ENCODE measurements around the gene PIEZO2. TPM values are rescaled to one million over a fixed set of nuclear protein-coding genes. Genes with fewer than 3 reads are reported as not detected.

PIEZO2 gene
- total RNA-seq, 1 experiment from 2014 or later, result 10.7 TPM

GRCh38 chr18:10899481-10899880 is 249.9 kb downstream of the PIEZO2 start (continued):
- TF ChIP-seq FOXP4 (CRISPR knock-in tag; IDR thresholded peaks at IDR 0.05), result no peak
- TF ChIP-seq ZNF232 (CRISPR knock-in tag; IDR thresholded peaks at IDR 0.05), result no peak
- no peak for TF ChIP-seq TEAD4 (CRISPR knock-in tag; IDR thresholded peaks at IDR 0.05)
- TF ChIP-seq HMGA2 (CRISPR knock-in tag; IDR thresholded peaks at IDR 0.05), result no peak
- no peak for TF ChIP-seq CREB1 (CRISPR knock-in tag; IDR thresholded peaks at IDR 0.05)
- TF ChIP-seq PRRX2 (CRISPR knock-in tag; IDR thresholded peaks at IDR 0.05), result no peak
- TF ChIP-seq SMAD3 (CRISPR knock-in tag; IDR thresholded peaks at IDR 0.05; ENCODE audit: borderline replicate concordance), result no peak
- no peak for TF ChIP-seq IRF1 (CRISPR knock-in tag; IDR thresholded peaks at IDR 0.05)
- TF ChIP-seq ERG (CRISPR knock-in tag; IDR thresholded peaks at IDR 0.05), result no peak
- no peak for TF ChIP-seq CREM (CRISPR knock-in tag; IDR thresholded peaks at IDR 0.05)
- TF ChIP-seq NR1H2 (CRISPR knock-in tag; IDR thresholded peaks at IDR 0.05), result no peak

GRCh38 chr18:10898417-10898974 is 250.9 kb downstream of the PIEZO2 start:
- POLR2A ChIA-PET, result no interaction called here
- Mint-ChIP-seq H3K4me1 (no peaks in the 10 kb centered on the region), H3K27me3 (ENCODE audit: low read depth) (no peaks in the 10 kb centered on the region), H3K27ac (no peak overlapping the region), H3K9me3 (no peaks in the 10 kb centered on the region), H3K4me3 (no peak overlapping the region), H3K36me3 (no peaks in the 10 kb centered on the region)
- CTCF ChIA-PET, result no interaction called here
- DNase-seq (ENCODE audit: low spot score), result no peak
- TF ChIP-seq ZNF416 (CRISPR knock-in tag; IDR thresholded peaks at IDR 0.05) (no peak), ATF2 (CRISPR knock-in tag; IDR thresholded peaks at IDR 0.05; ENCODE audit: borderline replicate concordance, low read depth) (no peak), PRRX2 (CRISPR knock-in tag; IDR thresholded peaks at IDR 0.05) (no peak), ZNF219 (CRISPR knock-in tag; IDR thresholded peaks at IDR 0.05; ENCODE audit: borderline replicate concordance) (no peak), E2F5 (CRISPR knock-in tag; IDR thresholded peaks at IDR 0.05) (no peak), ZNF232 (CRISPR knock-in tag; IDR thresholded peaks at IDR 0.05) (no peak), ZNF121 (CRISPR knock-in tag; IDR thresholded peaks at IDR 0.05) (no peak), PRDM15 (CRISPR knock-in tag; IDR thresholded peaks at IDR 0.05) (no peak), ZMAT4 (CRISPR knock-in tag; IDR thresholded peaks at IDR 0.05) (no peak), CREM (CRISPR knock-in tag; IDR thresholded peaks at IDR 0.05) (no peak), FOXK1 (CRISPR knock-in tag; IDR thresholded peaks at IDR 0.05) (no peak), FOXP1 (CRISPR knock-in tag; IDR thresholded peaks at IDR 0.05; ENCODE audit: borderline replicate concordance) (no peak), JUN (CRISPR knock-in tag; IDR thresholded peaks at IDR 0.05) (no peak), SMAD4 (CRISPR knock-in tag; IDR thresholded peaks at IDR 0.05) (no peak), ZNF671 (CRISPR knock-in tag; IDR thresholded peaks at IDR 0.05) (no peak), ZNF281 (CRISPR knock-in tag; IDR thresholded peaks at IDR 0.05) (no peak)
- ATAC-seq, result no peak
